Upper lobe of left lung (tissue), 4 donors: ENCODE measurements around the gene GNAI1.

Experiments
- EP300 ChIP-seq, 4 donors: sonication (generic); formaldehyde crosslinking; IDR thresholded peaks; one replicate each; pipeline ENCODE4 v1.5.1; 2017; ENCODE audit warnings: antibody characterized with exemption in 4 of 4, control low read depth in 2 of 4
- POLR2A ChIP-seq, 4 donors: fragments of 450-650 bp; IDR thresholded peaks; one replicate each; pipeline ENCODE4 v1.5.1; 2016 to 2017; ENCODE audit warnings: antibody characterized with exemption in 4 of 4, mild to moderate bottlenecking in 2 of 4
- TF ChIP-seq, protein P1 (sequence below), 6 experiments: fragments of 450-650 bp in 4 of 6; fragments of 200-600 bp in 2 of 6; sonication (generic) in 2 of 6; IDR thresholded peaks; one replicate each; pipeline ENCODE4 v1.5.1; 2016 to 2019; ENCODE audit warnings: antibody characterized with exemption in 6 of 6

- TF ChIP-seq, protein P1, sequence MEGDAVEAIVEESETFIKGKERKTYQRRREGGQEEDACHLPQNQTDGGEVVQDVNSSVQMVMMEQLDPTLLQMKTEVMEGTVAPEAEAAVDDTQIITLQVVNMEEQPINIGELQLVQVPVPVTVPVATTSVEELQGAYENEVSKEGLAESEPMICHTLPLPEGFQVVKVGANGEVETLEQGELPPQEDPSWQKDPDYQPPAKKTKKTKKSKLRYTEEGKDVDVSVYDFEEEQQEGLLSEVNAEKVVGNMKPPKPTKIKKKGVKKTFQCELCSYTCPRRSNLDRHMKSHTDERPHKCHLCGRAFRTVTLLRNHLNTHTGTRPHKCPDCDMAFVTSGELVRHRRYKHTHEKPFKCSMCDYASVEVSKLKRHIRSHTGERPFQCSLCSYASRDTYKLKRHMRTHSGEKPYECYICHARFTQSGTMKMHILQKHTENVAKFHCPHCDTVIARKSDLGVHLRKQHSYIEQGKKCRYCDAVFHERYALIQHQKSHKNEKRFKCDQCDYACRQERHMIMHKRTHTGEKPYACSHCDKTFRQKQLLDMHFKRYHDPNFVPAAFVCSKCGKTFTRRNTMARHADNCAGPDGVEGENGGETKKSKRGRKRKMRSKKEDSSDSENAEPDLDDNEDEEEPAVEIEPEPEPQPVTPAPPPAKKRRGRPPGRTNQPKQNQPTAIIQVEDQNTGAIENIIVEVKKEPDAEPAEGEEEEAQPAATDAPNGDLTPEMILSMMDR (IDR thresholded peaks at IDR 0.05): no peak
- TF ChIP-seq POLR2A (IDR thresholded peaks at IDR 0.05): no peak
- TF ChIP-seq EP300 (IDR thresholded peaks at IDR 0.05): no peak
Measured at GRCh38 chr7:80263333-80263732, 128.7 kb downstream of the GNAI1 start.
